Measurements from ENCODE around the gene HYKK. TPM values are rescaled to one million over a fixed set of nuclear protein-coding genes. Genes with fewer than 3 reads are reported as not detected.
A peak's percentile ranks its signal among the peaks of the same experiment; 100 is the strongest.
"Not testable (repeated sequence)": the region's sequence is repeated elsewhere in the genome, so short reads cannot be mapped to it uniquely, and the experiment has no call there.

Gene HYKK
- polyA plus RNA-seq, 2 of the 4 experiments (the other 2 are of a cell fraction) = 5.5 to 12.9 TPM

DNA sequence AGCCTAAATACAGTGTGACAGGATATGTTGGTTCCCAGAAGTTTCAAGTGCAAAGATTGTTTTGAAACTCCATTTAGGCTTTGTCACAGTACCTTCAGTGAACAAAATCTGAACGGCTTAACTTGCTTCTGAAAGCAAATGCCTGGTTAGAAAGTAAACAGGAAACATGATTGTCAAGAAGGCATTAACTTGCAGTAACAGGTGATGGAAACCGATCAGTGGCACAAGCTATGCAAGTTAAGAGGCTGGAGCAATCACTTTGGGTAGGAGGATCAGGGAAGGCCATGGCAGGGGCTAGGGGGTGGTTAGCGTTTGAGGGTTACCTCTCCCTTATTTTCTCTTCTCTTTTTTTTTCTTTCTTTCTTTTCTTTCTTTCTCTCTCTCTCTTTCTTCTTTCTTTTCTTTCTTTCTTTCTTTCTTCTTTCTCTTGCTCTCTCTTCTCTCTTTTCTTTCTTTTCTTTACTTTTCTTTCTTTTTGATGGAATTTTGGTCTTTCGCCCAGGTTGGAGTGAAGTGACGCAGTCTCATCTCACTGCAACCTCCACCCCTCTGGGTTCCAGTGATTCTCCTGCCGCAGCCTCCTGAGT lies 2.4 kb downstream of the HYKK start:
- Histone ChIP-seq H3K27ac (no peak overlapping the region), H3K4me2 (no peak overlapping the region), H3K4me1 (peaks cover 10% of the 10 kb centered on the region; the same call in 2 of the 3 replicates), H3K9me3 (no peaks in the 10 kb centered on the region), H3K4me3 (no peak overlapping the region)
- WGBS (ENCODE audit: missing lambda C conversion rate) = 86% methylated on average over 6 of the region's 6 CpGs
- FAIRE-seq (no peak), DNase-seq (ENCODE audit: low read depth in 1 of 2, low spot score in 1 of 2) (no peak), ATAC-seq (no peak)
- CTCF ChIA-PET = interaction anchor here (1.3 kb wide), 1 partner anchor 56 kb away, joined by 3 read pairs; the partner anchor contains the start of gene CHRNA5
- POLR2A ChIA-PET = interaction anchor here (1.2 kb wide), 1 partner anchor 30 kb away, joined by 3 read pairs; the partner anchor contains the start of gene PSMA4
- TF ChIP-seq EHMT2 (IDR thresholded peaks at IDR 0.05; ENCODE audit: low read depth) (no peak), RCOR1 (IDR thresholded peaks at IDR 0.05; ENCODE audit: low read depth, low read length) (no peak), ZNF302 (CRISPR knock-in tag; IDR thresholded peaks at IDR 0.05) (no peak), MYC (IDR thresholded peaks at IDR 0.05; ENCODE audit: borderline replicate concordance, low read length) (no peak), TP53 (CRISPR knock-in tag; IDR thresholded peaks at IDR 0.05) (no peak), ATOH8 (CRISPR knock-in tag; IDR thresholded peaks at IDR 0.05; ENCODE audit: low read depth) (no peak), REST (IDR thresholded peaks at IDR 0.05) (no peak), RNF2 (IDR thresholded peaks at IDR 0.05; ENCODE audit: borderline replicate concordance, low read depth) (no peak), HEYL (CRISPR knock-in tag; IDR thresholded peaks at IDR 0.05) (no peak), TFCP2L1 (CRISPR knock-in tag; IDR thresholded peaks at IDR 0.05) (no peak), ZFP36 (IDR thresholded peaks at IDR 0.05; ENCODE audit: borderline replicate concordance, partially characterized antibody) (no peak)
- TF ChIP-seq, protein P1, sequence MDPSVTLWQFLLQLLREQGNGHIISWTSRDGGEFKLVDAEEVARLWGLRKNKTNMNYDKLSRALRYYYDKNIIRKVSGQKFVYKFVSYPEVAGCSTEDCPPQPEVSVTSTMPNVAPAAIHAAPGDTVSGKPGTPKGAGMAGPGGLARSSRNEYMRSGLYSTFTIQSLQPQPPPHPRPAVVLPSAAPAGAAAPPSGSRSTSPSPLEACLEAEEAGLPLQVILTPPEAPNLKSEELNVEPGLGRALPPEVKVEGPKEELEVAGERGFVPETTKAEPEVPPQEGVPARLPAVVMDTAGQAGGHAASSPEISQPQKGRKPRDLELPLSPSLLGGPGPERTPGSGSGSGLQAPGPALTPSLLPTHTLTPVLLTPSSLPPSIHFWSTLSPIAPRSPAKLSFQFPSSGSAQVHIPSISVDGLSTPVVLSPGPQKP (IDR thresholded peaks at IDR 0.05; ENCODE audit: low read depth, low read length) = no peak

DNA sequence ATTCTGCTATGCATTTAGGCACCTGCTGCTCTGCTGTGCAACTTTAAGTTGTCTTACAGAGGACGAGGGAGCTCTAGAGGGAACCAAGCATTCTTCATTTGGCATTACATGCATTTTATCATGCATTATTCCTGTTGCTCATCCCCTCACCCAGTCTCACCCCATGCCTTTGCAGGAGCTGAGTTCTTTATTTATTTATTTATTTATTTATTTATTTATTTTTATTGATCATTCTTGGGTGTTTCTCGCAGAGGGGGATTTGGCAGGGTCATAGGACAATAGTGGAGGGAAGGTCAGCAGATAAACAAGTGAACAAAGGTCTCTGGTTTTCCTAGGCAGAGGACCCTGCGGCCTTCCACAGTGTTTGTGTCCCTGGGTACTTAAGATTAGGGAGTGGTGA lies 12.7 kb downstream of the HYKK start:
- TF ChIP-seq ZC3H11A (IDR thresholded peaks at IDR 0.05) = peak; percentile 31; the same call in 1 of the 2 replicates
- H3K9me3 ChIP-seq; FAIRE-seq; DNase-seq (ENCODE audit: low read depth in 1 of 2, low spot score in 1 of 2); H3K4me3 ChIP-seq; H3K27ac ChIP-seq; POLR2A ChIA-PET; ATAC-seq; H3K4me2 ChIP-seq; H3K4me1 ChIP-seq: not testable (repeated sequence)
- 91% methylated on average over 3 of the region's 3 CpGs for WGBS (ENCODE audit: missing lambda C conversion rate)
- CTCF ChIA-PET = interaction anchor here (1.0 to 1.2 kb wide), 2 partner anchors 14 to 15 kb away, joined by 3 read pairs; no protein-coding TSS in a partner anchor

DNA sequence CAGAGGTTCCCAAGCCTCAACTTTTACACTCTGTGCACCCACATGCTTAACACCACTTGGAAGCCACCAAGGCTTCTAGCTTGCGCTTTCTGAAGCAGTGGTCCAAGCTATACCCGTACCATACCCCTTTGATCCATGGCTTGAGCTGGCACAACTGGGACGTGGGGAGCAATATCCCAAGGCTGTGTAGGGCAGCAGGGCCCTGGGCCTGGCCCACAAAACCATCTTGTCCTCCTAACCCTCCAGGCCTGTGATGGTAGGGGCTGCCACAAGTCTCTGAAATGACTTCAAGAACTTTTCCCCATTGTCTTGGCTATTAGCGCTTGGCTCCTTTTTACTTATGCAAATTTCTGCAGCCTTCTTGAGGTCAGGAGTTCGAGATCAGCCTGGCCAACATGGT lies 16.9 kb downstream of the HYKK start:
- FAIRE-seq (no peak), ATAC-seq (no peak)
- no peak overlapping the region for H3K27ac ChIP-seq

More for the DNA sequence above, 16.9 kb downstream of the HYKK start:
- no peak for DNase-seq (ENCODE audit: low read depth in 1 of 2, low spot score in 1 of 2)
- TF ChIP-seq ATOH8 (CRISPR knock-in tag; IDR thresholded peaks at IDR 0.05; ENCODE audit: low read depth) (no peak), ZFP36 (IDR thresholded peaks at IDR 0.05; ENCODE audit: borderline replicate concordance, partially characterized antibody) (peak; percentile 12)
- Histone ChIP-seq H3K9me3 (peaks cover 4% of the 10 kb centered on the region; the same call in 1 of the 3 replicates), H3K4me3 (no peak overlapping the region), H3K4me1 (no peaks in the 10 kb centered on the region), H3K4me2 (no peak overlapping the region)
- ChIA-PET POLR2A (no interaction called here), CTCF (no interaction called here)
- WGBS (ENCODE audit: missing lambda C conversion rate) = 76% methylated on average over 5 of the region's 5 CpGs
